Gastroesophageal sphincter (tissue), 3 donors: Measurements from ENCODE around the gene MIB1.

ENCODE experiments used
- POLR2A ChIP-seq, 2 donors: fragments of 450-650 bp; IDR thresholded peaks; one replicate each; pipeline ENCODE4 v1.6.1; 2017; ENCODE audit warnings: antibody characterized with exemption in 2 of 2, mild to moderate bottlenecking in 2 of 2, moderate library complexity in 1 of 2
- TF ChIP-seq, protein P1 (sequence below), 4 experiments: fragments of 200-600 bp in 2 of 4; fragments of 450-650 bp in 2 of 4; sonication (generic) in 1 of 4; IDR thresholded peaks; one replicate each; pipeline ENCODE4 v1.5.1; 2017 to 2019; ENCODE audit warnings: antibody characterized with exemption in 4 of 4, mild to moderate bottlenecking in 2 of 4, moderate library complexity in 2 of 4

DNA sequence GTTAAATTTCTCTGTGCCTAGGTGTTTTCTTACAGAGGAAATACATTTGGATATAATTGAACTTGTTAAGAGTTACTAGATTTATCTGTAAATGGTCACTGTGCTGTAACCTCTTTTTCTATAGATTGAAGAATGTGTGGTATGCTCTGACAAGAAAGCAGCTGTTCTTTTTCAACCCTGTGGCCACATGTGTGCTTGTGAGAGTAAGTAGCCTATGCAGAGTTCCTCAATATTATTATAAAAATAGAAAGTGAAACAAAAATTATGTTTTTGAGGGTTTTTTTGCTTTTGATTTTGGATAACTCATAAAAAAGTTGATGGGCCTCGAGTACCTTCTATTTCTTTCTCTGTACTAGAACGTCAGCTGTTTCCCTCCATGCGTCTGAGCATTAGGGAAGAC is 112.4 kb downstream of the MIB1 start:
- TF ChIP-seq, protein P1, sequence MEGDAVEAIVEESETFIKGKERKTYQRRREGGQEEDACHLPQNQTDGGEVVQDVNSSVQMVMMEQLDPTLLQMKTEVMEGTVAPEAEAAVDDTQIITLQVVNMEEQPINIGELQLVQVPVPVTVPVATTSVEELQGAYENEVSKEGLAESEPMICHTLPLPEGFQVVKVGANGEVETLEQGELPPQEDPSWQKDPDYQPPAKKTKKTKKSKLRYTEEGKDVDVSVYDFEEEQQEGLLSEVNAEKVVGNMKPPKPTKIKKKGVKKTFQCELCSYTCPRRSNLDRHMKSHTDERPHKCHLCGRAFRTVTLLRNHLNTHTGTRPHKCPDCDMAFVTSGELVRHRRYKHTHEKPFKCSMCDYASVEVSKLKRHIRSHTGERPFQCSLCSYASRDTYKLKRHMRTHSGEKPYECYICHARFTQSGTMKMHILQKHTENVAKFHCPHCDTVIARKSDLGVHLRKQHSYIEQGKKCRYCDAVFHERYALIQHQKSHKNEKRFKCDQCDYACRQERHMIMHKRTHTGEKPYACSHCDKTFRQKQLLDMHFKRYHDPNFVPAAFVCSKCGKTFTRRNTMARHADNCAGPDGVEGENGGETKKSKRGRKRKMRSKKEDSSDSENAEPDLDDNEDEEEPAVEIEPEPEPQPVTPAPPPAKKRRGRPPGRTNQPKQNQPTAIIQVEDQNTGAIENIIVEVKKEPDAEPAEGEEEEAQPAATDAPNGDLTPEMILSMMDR (IDR thresholded peaks at IDR 0.05): no peak
- TF ChIP-seq POLR2A (IDR thresholded peaks at IDR 0.05): no peak
